CD14-positive monocyte (primary cell): ENCODE results near the gene CCDC40. TPM values are rescaled to one million over a fixed set of nuclear protein-coding genes. Genes with fewer than 3 reads are reported as not detected.

Experiments
- DNase-seq, 3 donors: peaks; one replicate each; pipeline ENCODE4 v3.0.0-alpha.2; 2011 to 2022
- H2AFZ ChIP-seq: 2 replicates; pipeline ENCODE4 v1.6.0; 2012; ENCODE audit warnings: mild to moderate bottlenecking, low read depth, low read length, inconsistent platforms; ENCODE audit not compliant: insufficient read depth, poor library complexity, severe bottlenecking
- H3K27ac ChIP-seq, 2 donors: 1 replicate in 1 of 2; 2 replicates in 1 of 2; pipeline ENCODE4 v1.5.1; 2012 to 2013; ENCODE audit warnings: low read length in 2 of 2, control low read depth in 1 of 2, inconsistent platforms in 1 of 2, low read depth in 1 of 2, mild to moderate bottlenecking in 1 of 2
- H3K27me3 ChIP-seq, 2 donors: one replicate each; pipeline versions ENCODE4 v1.6.0 to v1.6.1; 2011 to 2013; ENCODE audit warnings: low read length in 2 of 2; ENCODE audit not compliant: control insufficient read depth in 2 of 2, insufficient read depth in 2 of 2
- H3K36me3 ChIP-seq, 2 donors: replicated peaks in 1 of 2; 1 replicate in 1 of 2; 2 replicates in 1 of 2; pipeline versions ENCODE4 v1.5.1 to v1.6.1; 2012 to 2013; ENCODE audit warnings: low read length in 2 of 2, control low read depth in 1 of 2, inconsistent platforms in 1 of 2, mild to moderate bottlenecking in 1 of 2; ENCODE audit not compliant: insufficient read depth in 2 of 2, control insufficient read depth in 1 of 2
- H3K4me1 ChIP-seq, 2 donors: 1 replicate in 1 of 2; 2 replicates in 1 of 2; pipeline versions ENCODE4 v1.5.1 to v1.6.1; 2012 to 2013; ENCODE audit warnings: low read length in 2 of 2, control low read depth in 1 of 2, inconsistent platforms in 1 of 2, mild to moderate bottlenecking in 1 of 2, moderate library complexity in 1 of 2; ENCODE audit not compliant: insufficient read depth in 2 of 2, control insufficient read depth in 1 of 2
- H3K4me2 ChIP-seq: replicated peaks from 2 replicates; pipeline ENCODE3; 2012; ENCODE audit warnings: low read length, moderate library complexity, mild to moderate bottlenecking; ENCODE audit not compliant: poor library complexity, severe bottlenecking; ENCODE audit errors: extremely low read depth
- H3K4me3 ChIP-seq, 3 experiments: fragments of 200-600 bp in 1 of 3; sonication (generic) in 1 of 3; replicated peaks in 1 of 3; 1 replicate in 2 of 3; 2 replicates in 1 of 3; pipeline ENCODE4 v1.5.1; 2011 to 2013; ENCODE audit warnings: low read length in 3 of 3, mild to moderate bottlenecking in 3 of 3, control low read depth in 2 of 3, low read depth in 2 of 3, inconsistent platforms in 1 of 3, moderate library complexity in 1 of 3
- H3K79me2 ChIP-seq: 2 replicates; pipeline ENCODE4 v1.6.0; 2012; ENCODE audit warnings: mild to moderate bottlenecking, control low read depth, inconsistent platforms, low read length, moderate library complexity; ENCODE audit not compliant: insufficient read depth
- H3K9ac ChIP-seq: 2 replicates; pipeline ENCODE4 v1.6.0; 2017; ENCODE audit warnings: low read length, mild to moderate bottlenecking; ENCODE audit not compliant: insufficient read depth, poor library complexity, severe bottlenecking
- H3K9me3 ChIP-seq, 2 donors: replicated peaks in 1 of 2; 1 replicate in 1 of 2; 2 replicates in 1 of 2; pipeline versions ENCODE4 v1.5.1 to v1.6.1; 2012 to 2013; ENCODE audit warnings: low read length in 2 of 2, control low read depth in 1 of 2; ENCODE audit not compliant: control insufficient read depth in 1 of 2, insufficient read depth in 1 of 2
- H4K20me1 ChIP-seq: 2 replicates; pipeline ENCODE4 v1.6.0; 2012; ENCODE audit warnings: mild to moderate bottlenecking, low read length, control low read depth, moderate library complexity; ENCODE audit not compliant: insufficient read depth
- H3K27ac Mint-ChIP-seq, 7 donors: one replicate each; pipeline ENCODE4 v1.8.0; 2020; ENCODE audit warnings: mild to moderate bottlenecking in 7 of 7, mixed read lengths in 7 of 7, moderate library complexity in 6 of 7, inconsistent platforms in 2 of 7
- H3K27me3 Mint-ChIP-seq, 3 donors: one replicate each; pipeline ENCODE4 v1.8.0; 2021 to 2022; ENCODE audit warnings: low read depth in 3 of 3, mild to moderate bottlenecking in 3 of 3, mixed read lengths in 3 of 3, moderate library complexity in 3 of 3, inconsistent platforms in 1 of 3
- H3K36me3 Mint-ChIP-seq, 2 donors: one replicate each; pipeline ENCODE4 v1.8.0; 2020; ENCODE audit warnings: mixed read lengths in 2 of 2, inconsistent platforms in 1 of 2, mild to moderate bottlenecking in 1 of 2
- H3K4me1 Mint-ChIP-seq: one replicate; pipeline ENCODE4 v1.8.0; 2020; ENCODE audit warnings: mild to moderate bottlenecking, mixed read lengths
- H3K4me3 Mint-ChIP-seq, 2 donors: one replicate each; pipeline ENCODE4 v1.8.0; 2020; ENCODE audit warnings: mild to moderate bottlenecking in 2 of 2, mixed read lengths in 2 of 2, moderate library complexity in 1 of 2
- H3K9me3 Mint-ChIP-seq, 7 donors: one replicate each; pipeline ENCODE4 v1.8.0; 2020 to 2022; ENCODE audit warnings: mixed read lengths in 7 of 7, mild to moderate bottlenecking in 6 of 7, moderate library complexity in 6 of 7, inconsistent platforms in 2 of 7
- WGBS: methylation state at CpG from one replicate; pipeline ENCODE4 v1.1.5; 2013; ENCODE audit warnings: missing lambda C conversion rate; ENCODE audit not compliant: insufficient coverage; 5-methylcytosine and 5-hydroxymethylcytosine counted together
- intact Hi-C, 2 donors: fragments of 100-400 bp; cut with micrococcal nuclease; formaldehyde crosslinking; loops; one replicate each; pipeline versions ENCODE4 v1.15.0 to v1.15.1; 2023
- polyA plus RNA-seq, 3 donors: library from polyadenylated mRNA; depleted of rRNA in 1 of 3; unstranded in 2 of 3; stranded (reverse) in 1 of 3; fragments of 300-500 nt in 2 of 3; fragments of >200 nt in 1 of 3; fragmentation: Illumina TruSeq in 2 of 3; gene quantifications; 1 replicate in 2 of 3; 2 replicates in 1 of 3; pipeline ENCODE4 v1.2.3, GENCODE V29; 2012 to 2021
- TF ChIP-seq, protein P1 (sequence below): fragments of 200-600 bp; IDR thresholded peaks from one replicate; pipeline ENCODE4 v1.8.0; 2022; ENCODE audit warnings: antibody characterized with exemption, mild to moderate bottlenecking

CCDC40 gene
- polyA plus RNA-seq, 3 donors = 0.21 to 0.27 TPM; not detected in 1

- TF ChIP-seq, protein P1, sequence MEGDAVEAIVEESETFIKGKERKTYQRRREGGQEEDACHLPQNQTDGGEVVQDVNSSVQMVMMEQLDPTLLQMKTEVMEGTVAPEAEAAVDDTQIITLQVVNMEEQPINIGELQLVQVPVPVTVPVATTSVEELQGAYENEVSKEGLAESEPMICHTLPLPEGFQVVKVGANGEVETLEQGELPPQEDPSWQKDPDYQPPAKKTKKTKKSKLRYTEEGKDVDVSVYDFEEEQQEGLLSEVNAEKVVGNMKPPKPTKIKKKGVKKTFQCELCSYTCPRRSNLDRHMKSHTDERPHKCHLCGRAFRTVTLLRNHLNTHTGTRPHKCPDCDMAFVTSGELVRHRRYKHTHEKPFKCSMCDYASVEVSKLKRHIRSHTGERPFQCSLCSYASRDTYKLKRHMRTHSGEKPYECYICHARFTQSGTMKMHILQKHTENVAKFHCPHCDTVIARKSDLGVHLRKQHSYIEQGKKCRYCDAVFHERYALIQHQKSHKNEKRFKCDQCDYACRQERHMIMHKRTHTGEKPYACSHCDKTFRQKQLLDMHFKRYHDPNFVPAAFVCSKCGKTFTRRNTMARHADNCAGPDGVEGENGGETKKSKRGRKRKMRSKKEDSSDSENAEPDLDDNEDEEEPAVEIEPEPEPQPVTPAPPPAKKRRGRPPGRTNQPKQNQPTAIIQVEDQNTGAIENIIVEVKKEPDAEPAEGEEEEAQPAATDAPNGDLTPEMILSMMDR = no peak
- Mint-ChIP-seq H3K27me3 (peaks cover 1 to 6% (median 4%) of the 10 kb centered on the region in 3 donors), H3K27ac (peak overlapping the region in 2 of 7 donors; percentile 22 to 37), H3K4me3 (no peak overlapping the region), H3K4me1 (peaks cover 44% of the 10 kb centered on the region), H3K9me3 (peaks cover 0 to 2% (median 0%) of the 10 kb centered on the region in 7 donors), H3K36me3 (no peaks in the 10 kb centered on the region)
- Histone ChIP-seq H3K4me2 (no peak overlapping the region), H3K4me3 (no peak overlapping the region), H2AFZ (no peak overlapping the region), H3K36me3 (no peaks in the 10 kb centered on the region), H3K4me1 (peaks cover 39 to 44% of the 10 kb centered on the region in 2 donors), H3K9me3 (no peaks in the 10 kb centered on the region), H3K27me3 (no peaks in the 10 kb centered on the region), H3K27ac (no peak overlapping the region), H3K79me2 (peaks cover 12% of the 10 kb centered on the region), H4K20me1 (peaks cover 11% of the 10 kb centered on the region), H3K9ac (no peak overlapping the region)
- no peak for DNase-seq
- WGBS = 93% methylated on average over 20 of the region's 23 CpGs
- intact Hi-C loops = no loop called here
Measured at GRCh38 chr17:80097844-80098691, 61.6 kb downstream of the CCDC40 start.

- Mint-ChIP-seq H3K4me1 (peaks cover 41% of the 10 kb centered on the region), H3K27me3 (peaks cover 1 to 4% (median 4%) of the 10 kb centered on the region in 3 donors), H3K27ac (no peak overlapping the region), H3K9me3 (peaks cover 0 to 2% (median 0%) of the 10 kb centered on the region in 7 donors), H3K4me3 (peak overlapping the region in 1 of 2 donors; percentile 34), H3K36me3 (peaks cover 1 to 9% of the 10 kb centered on the region in 2 donors)
- Histone ChIP-seq H3K4me3 (no peak overlapping the region), H4K20me1 (peaks cover 25% of the 10 kb centered on the region), H3K4me1 (peaks cover 27 to 34% of the 10 kb centered on the region in 2 donors), H3K9me3 (no peaks in the 10 kb centered on the region), H3K4me2 (no peak overlapping the region), H3K9ac (no peak overlapping the region), H3K27ac (no peak overlapping the region), H3K36me3 (peaks cover 0 to 2% of the 10 kb centered on the region in 2 donors), H2AFZ (no peak overlapping the region), H3K79me2 (peaks cover 12% of the 10 kb centered on the region), H3K27me3 (no peaks in the 10 kb centered on the region)
- 90% methylated on average over 25 of the region's 27 CpGs for WGBS
- TF ChIP-seq, protein P1 = no peak
- intact Hi-C loops = loop anchor here (2.0 to 5.0 kb wide), 2 partner anchors 47 to 163 kb away; partner anchors contain the start of genes EIF4A3 (in 2 of the 2) and RNF213 (in 1 of the 2)
- no peak for DNase-seq
Measured at GRCh38 chr17:80099291-80100034, 63.0 kb downstream of the CCDC40 start.
